ENCODE results near the gene BTBD9. TPM values are rescaled to one million over a fixed set of nuclear protein-coding genes. Genes with fewer than 3 reads are reported as not detected.

The BTBD9 gene
- total RNA-seq, 1 experiment from 2014 or later, result 4.3 TPM

DNA sequence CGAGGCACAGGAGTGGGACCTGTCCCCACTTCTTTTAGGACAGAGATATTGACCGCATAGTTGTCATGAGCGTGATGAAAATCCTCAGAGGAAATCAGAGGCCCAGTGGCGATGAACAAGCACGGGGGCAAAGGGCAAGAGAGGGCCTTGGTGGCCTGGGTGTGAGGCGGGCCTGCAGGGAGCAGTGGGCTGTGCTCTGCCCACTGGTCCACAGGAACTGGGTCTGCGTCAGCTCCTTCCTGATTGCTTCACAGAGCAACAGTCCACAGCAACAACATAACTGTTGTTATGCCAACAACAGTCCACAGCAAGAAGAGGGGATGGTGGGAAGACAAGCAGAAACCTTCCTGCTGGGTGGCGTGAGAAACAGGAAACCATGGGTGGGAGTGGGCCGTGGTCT, 484.6 kb downstream of the BTBD9 start:
- CTCF ChIA-PET, result no interaction called here

DNA sequence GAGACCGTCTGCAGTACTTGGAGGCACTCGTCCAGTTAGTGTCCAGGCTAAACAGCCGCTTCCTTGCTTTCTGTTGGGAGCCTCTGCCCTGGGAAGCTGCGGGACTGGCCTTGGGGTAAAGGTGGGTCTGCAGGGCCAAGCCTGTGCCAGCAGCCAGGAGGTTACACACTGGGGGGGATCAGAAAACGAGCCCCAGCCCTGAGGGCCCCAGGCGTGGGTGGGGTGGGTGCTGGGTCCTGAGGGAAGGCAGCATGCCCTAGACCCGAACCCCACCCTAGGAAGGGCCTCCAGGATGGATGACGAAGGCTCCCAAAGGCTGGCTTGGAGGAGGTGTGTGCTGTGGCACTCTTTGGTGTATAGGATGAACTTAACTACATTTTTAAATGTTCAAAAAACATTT, 485.0 kb downstream of the BTBD9 start:
- Histone ChIP-seq H3K36me3 (ENCODE audit: low read depth, low read length) (no peaks in the 10 kb centered on the region), H4K20me1 (ENCODE audit: low read length) (peaks cover 7% of the 10 kb centered on the region; the same call in 1 of the 2 replicates), H3K27me3 (ENCODE audit: low read length) (no peaks in the 10 kb centered on the region), H2AFZ (ENCODE audit: low read length) (no peak overlapping the region), H3K4me3 (ENCODE audit: low read length) (no peak overlapping the region), H3K9me2 (replicated peaks; ENCODE audit: low read length) (no peaks in the 10 kb centered on the region), H3F3A (ENCODE audit: low read length, unreplicated experiment) (no peaks in the 10 kb centered on the region), H3K9ac (ENCODE audit: low read length) (no peak overlapping the region), H3K4me2 (ENCODE audit: low read length) (no peak overlapping the region), H3K79me2 (ENCODE audit: low read length) (no peaks in the 10 kb centered on the region), H3K4me1 (ENCODE audit: insufficient read depth, low read length) (peaks cover 23% of the 10 kb centered on the region), H3K9me3 (ENCODE audit: low read length) (no peaks in the 10 kb centered on the region), H3K27ac (ENCODE audit: low read length) (peak overlapping the region; percentile 73; the same call in 1 of the 2 replicates)
- POLR2A ChIA-PET (ENCODE audit: unreplicated experiment), result no interaction called here
- TF ChIP-seq, protein P1, sequence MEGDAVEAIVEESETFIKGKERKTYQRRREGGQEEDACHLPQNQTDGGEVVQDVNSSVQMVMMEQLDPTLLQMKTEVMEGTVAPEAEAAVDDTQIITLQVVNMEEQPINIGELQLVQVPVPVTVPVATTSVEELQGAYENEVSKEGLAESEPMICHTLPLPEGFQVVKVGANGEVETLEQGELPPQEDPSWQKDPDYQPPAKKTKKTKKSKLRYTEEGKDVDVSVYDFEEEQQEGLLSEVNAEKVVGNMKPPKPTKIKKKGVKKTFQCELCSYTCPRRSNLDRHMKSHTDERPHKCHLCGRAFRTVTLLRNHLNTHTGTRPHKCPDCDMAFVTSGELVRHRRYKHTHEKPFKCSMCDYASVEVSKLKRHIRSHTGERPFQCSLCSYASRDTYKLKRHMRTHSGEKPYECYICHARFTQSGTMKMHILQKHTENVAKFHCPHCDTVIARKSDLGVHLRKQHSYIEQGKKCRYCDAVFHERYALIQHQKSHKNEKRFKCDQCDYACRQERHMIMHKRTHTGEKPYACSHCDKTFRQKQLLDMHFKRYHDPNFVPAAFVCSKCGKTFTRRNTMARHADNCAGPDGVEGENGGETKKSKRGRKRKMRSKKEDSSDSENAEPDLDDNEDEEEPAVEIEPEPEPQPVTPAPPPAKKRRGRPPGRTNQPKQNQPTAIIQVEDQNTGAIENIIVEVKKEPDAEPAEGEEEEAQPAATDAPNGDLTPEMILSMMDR (conservative IDR thresholded peaks at IDR 0.05; ENCODE audit: low read depth, low read length), result no peak
- TF ChIP-seq EZH2 (IDR thresholded peaks at IDR 0.05; ENCODE audit: low read length, unreplicated experiment), result no peak
- no peak for TF ChIP-seq EZH2phosphoT487 (IDR thresholded peaks at IDR 0.05; ENCODE audit: borderline replicate concordance, low read length)
- intact Hi-C loops (cut with micrococcal nuclease), result loop anchor here (10.0 kb wide), 1 partner anchor 340 kb away; no protein-coding TSS in a partner anchor
- CTCF ChIA-PET, result no interaction called here
- ATAC-seq (no peak), DNase-seq (no peak)
- BruUV-seq (replicated peaks), result no TSS peak

More for the DNA sequence above, 484.6 kb downstream of the BTBD9 start:
- Histone ChIP-seq H3K4me1 (ENCODE audit: insufficient read depth, low read length) (peaks cover 23% of the 10 kb centered on the region), H3K36me3 (ENCODE audit: low read depth, low read length) (no peaks in the 10 kb centered on the region), H3F3A (ENCODE audit: low read length, unreplicated experiment) (no peaks in the 10 kb centered on the region), H4K20me1 (ENCODE audit: low read length) (peaks cover 5% of the 10 kb centered on the region; the same call in 1 of the 2 replicates), H2AFZ (ENCODE audit: low read length) (no peak overlapping the region), H3K4me3 (ENCODE audit: low read length) (no peak overlapping the region), H3K79me2 (ENCODE audit: low read length) (no peaks in the 10 kb centered on the region), H3K4me2 (ENCODE audit: low read length) (peak overlapping the region; percentile 52), H3K27me3 (ENCODE audit: low read length) (no peaks in the 10 kb centered on the region), H3K27ac (ENCODE audit: low read length) (peak overlapping the region; percentile 73), H3K9me2 (replicated peaks; ENCODE audit: low read length) (no peaks in the 10 kb centered on the region), H3K9ac (ENCODE audit: low read length) (peak overlapping the region; percentile 26; the same call in 1 of the 2 replicates), H3K9me3 (ENCODE audit: low read length) (no peaks in the 10 kb centered on the region)
- DNase-seq, result no peak
- no TSS peak for BruUV-seq (replicated peaks)
- intact Hi-C loops (cut with micrococcal nuclease), result loop anchor here (10.0 kb wide), 1 partner anchor 340 kb away; no protein-coding TSS in a partner anchor
- TF ChIP-seq EZH2phosphoT487 (IDR thresholded peaks at IDR 0.05; ENCODE audit: borderline replicate concordance, low read length), result no peak
- TF ChIP-seq EZH2 (IDR thresholded peaks at IDR 0.05; ENCODE audit: low read length, unreplicated experiment), result no peak
- TF ChIP-seq, protein P1 (conservative IDR thresholded peaks at IDR 0.05; ENCODE audit: low read depth, low read length), result no peak
- POLR2A ChIA-PET (ENCODE audit: unreplicated experiment), result no interaction called here
- peak; percentile 37 for ATAC-seq

DNA sequence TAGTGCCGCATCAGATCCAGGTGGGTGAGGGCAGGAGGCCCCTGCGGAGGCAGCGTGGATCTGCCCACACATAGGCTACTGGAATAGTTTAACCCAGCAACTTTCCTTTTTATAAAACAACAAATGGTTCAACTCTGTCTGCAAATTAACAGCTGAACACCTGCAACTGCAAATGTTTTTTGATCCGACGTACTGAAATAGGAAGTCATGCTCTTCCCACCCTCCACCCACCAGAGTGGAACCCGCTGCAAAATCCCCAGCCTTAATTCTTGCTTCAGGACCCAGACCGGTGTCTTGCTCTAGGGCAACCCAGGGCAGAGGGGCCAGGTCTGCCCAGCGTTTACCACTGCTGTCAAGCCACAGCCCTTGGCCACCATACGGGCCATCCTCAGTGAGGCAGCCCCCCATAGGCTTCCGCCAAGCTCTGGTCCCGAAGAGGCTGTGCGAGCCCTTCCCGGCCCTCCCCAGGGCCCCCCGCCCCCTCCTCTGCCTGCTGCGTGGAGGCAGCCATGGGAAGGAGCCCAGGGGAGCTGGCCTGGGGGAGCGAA, 485.9 kb downstream of the BTBD9 start:
- H3K9me2 ChIP-seq (replicated peaks; ENCODE audit: low read length), result no peaks in the 10 kb centered on the region
- ATAC-seq (no peak), DNase-seq (no peak)
- H3K79me2 ChIP-seq (ENCODE audit: low read length), result no peaks in the 10 kb centered on the region
- no peak overlapping the region for H3K27ac ChIP-seq (ENCODE audit: low read length)
- no peak overlapping the region for H3K9ac ChIP-seq (ENCODE audit: low read length)
- peaks cover 23% of the 10 kb centered on the region for H3K4me1 ChIP-seq (ENCODE audit: insufficient read depth, low read length)
- no peak overlapping the region for H2AFZ ChIP-seq (ENCODE audit: low read length)
- H3K4me3 ChIP-seq (ENCODE audit: low read length), result no peak overlapping the region
- no peaks in the 10 kb centered on the region for H3K27me3 ChIP-seq (ENCODE audit: low read length)
- no peaks in the 10 kb centered on the region for H3F3A ChIP-seq (ENCODE audit: low read length, unreplicated experiment)
- no peaks in the 10 kb centered on the region for H3K36me3 ChIP-seq (ENCODE audit: low read depth, low read length)
- TF ChIP-seq EZH2 (IDR thresholded peaks at IDR 0.05; ENCODE audit: low read length, unreplicated experiment) (no peak), EZH2phosphoT487 (IDR thresholded peaks at IDR 0.05; ENCODE audit: borderline replicate concordance, low read length) (no peak)
- TF ChIP-seq, protein P1 (conservative IDR thresholded peaks at IDR 0.05; ENCODE audit: low read depth, low read length), result no peak
- no peaks in the 10 kb centered on the region for H3K9me3 ChIP-seq (ENCODE audit: low read length)
- CTCF ChIA-PET, result no interaction called here
- no peak overlapping the region for H3K4me2 ChIP-seq (ENCODE audit: low read length)
- no TSS peak for BruUV-seq (replicated peaks)
- POLR2A ChIA-PET (ENCODE audit: unreplicated experiment), result interaction anchor here (0.7 kb wide), 1 partner anchor 450 kb away, joined by 4 read pairs; no protein-coding TSS in a partner anchor
- intact Hi-C loops (cut with micrococcal nuclease), result loop anchor here (10.0 kb wide), 1 partner anchor 341 kb away; no protein-coding TSS in a partner anchor
- H4K20me1 ChIP-seq (ENCODE audit: low read length), result peaks cover 7% of the 10 kb centered on the region; the same call in 1 of the 2 replicates

Measured in PC-3 (cell line).